ENCODE data around the gene ERBB4.

DNA sequence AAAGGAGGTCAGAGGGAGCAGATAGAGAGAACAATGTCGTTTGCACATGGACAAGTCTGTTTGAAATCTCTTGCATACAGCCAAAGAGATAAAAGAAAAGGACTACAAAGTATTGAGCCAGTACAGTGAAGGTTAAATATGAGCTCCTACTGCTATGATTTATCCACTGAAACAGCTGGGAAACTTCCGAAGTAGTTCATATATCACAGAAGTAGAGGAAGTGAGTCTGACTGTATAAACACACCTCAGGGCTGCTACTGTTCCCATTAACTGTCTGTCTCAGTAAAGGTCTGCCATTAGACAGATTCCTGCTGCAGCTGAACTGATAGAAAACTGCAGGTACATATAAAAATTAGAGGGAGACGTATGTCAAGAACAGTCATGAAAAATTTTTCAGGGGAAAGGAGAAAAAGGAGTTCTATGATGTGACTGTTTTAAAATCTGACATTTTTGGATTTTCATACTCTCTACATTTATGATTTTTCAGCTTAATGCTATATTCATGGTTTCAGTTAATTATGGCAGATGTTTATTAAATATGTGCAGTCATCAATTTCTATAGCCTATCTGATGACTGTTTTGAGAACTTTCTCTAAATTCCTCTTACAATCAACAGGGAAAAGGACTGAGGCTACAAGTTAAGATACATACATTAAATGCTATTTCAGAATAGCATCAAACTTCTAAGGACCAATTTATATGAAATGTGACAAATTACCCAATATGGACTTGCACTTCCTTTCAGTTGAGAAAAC lies 364.7 kb downstream of the ERBB4 start:
- TF ChIP-seq, protein P1, sequence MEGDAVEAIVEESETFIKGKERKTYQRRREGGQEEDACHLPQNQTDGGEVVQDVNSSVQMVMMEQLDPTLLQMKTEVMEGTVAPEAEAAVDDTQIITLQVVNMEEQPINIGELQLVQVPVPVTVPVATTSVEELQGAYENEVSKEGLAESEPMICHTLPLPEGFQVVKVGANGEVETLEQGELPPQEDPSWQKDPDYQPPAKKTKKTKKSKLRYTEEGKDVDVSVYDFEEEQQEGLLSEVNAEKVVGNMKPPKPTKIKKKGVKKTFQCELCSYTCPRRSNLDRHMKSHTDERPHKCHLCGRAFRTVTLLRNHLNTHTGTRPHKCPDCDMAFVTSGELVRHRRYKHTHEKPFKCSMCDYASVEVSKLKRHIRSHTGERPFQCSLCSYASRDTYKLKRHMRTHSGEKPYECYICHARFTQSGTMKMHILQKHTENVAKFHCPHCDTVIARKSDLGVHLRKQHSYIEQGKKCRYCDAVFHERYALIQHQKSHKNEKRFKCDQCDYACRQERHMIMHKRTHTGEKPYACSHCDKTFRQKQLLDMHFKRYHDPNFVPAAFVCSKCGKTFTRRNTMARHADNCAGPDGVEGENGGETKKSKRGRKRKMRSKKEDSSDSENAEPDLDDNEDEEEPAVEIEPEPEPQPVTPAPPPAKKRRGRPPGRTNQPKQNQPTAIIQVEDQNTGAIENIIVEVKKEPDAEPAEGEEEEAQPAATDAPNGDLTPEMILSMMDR (IDR thresholded peaks at IDR 0.05; ENCODE audit: control extremely low read depth in 1 of 3, insufficient read depth in 1 of 3, low read depth in 1 of 3, low read length in 3 of 3): no peak
- no peak for TF ChIP-seq POLR2AphosphoS5 (IDR thresholded peaks at IDR 0.05; ENCODE audit: low read depth, low read length)
- no peak for TF ChIP-seq RFX5 (IDR thresholded peaks at IDR 0.05; ENCODE audit: borderline replicate concordance, low read depth, low read length)
- TF ChIP-seq RNF2 (IDR thresholded peaks at IDR 0.05; ENCODE audit: borderline replicate concordance, low read depth, low read length, missing control alignments, poor library complexity, severe bottlenecking): no peak
- TF ChIP-seq, protein P2, sequence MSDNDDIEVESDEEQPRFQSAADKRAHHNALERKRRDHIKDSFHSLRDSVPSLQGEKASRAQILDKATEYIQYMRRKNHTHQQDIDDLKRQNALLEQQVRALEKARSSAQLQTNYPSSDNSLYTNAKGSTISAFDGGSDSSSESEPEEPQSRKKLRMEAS (IDR thresholded peaks at IDR 0.05): no peak
- no peak for TF ChIP-seq YY1 (IDR thresholded peaks at IDR 0.05; ENCODE audit: low read depth, low read length)
- no peak for TF ChIP-seq KDM1A (IDR thresholded peaks at IDR 0.05; ENCODE audit: borderline replicate concordance, low read length)
- no peak for TF ChIP-seq EP300 (IDR thresholded peaks at IDR 0.05; ENCODE audit: borderline replicate concordance in 1 of 2, low read depth in 2 of 2, low read length in 2 of 2)
